ENCODE data around the gene SPATS2L.

DNA sequence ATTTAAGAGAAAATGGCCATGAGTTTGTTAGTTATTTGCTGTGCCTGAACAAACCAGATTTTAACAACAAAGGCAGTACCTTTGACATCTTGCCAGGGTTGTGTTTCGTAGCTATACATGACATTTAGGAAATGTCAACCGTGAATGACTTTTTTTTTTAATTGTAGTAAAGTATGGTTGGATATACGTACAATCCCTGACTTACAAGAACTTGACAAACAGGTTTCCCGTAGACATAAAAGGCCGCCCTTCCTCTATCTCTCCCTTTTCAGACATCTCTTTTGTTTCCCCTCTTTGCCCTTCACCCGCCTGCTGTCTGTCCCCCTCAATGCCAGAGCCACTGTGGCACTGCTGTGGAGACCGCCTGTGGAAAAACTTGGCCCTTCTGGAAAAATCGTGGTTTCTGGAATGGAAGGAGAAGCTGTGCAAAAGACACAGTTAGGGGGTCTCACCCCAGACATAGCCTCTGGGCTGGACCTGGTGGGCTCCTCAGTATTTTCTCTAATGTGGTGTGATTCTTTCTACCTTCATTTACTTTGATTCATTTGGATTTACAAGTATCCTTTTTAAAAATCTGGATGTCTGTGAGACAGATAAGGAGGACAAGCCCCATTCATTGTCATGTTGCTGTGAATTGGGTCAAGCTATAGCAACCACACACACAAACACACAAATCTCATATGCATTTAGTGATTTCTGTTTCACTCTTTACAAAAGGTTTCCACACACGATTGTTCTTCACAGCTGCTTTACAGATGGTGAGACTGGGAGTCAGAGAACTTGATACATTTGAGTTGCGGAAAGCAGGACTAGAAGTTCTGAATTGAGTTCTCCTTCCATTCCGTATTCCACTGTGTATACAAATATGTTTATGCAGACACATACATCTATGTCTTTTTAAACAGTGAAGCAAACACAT is 48.6 kb downstream of the SPATS2L start:
- TF ChIP-seq, protein P1, sequence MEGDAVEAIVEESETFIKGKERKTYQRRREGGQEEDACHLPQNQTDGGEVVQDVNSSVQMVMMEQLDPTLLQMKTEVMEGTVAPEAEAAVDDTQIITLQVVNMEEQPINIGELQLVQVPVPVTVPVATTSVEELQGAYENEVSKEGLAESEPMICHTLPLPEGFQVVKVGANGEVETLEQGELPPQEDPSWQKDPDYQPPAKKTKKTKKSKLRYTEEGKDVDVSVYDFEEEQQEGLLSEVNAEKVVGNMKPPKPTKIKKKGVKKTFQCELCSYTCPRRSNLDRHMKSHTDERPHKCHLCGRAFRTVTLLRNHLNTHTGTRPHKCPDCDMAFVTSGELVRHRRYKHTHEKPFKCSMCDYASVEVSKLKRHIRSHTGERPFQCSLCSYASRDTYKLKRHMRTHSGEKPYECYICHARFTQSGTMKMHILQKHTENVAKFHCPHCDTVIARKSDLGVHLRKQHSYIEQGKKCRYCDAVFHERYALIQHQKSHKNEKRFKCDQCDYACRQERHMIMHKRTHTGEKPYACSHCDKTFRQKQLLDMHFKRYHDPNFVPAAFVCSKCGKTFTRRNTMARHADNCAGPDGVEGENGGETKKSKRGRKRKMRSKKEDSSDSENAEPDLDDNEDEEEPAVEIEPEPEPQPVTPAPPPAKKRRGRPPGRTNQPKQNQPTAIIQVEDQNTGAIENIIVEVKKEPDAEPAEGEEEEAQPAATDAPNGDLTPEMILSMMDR (IDR thresholded peaks at IDR 0.05): no peak
- TF ChIP-seq POLR2A (IDR thresholded peaks at IDR 0.05): no peak
